HAP-1 (cell line): ENCODE measurements around the gene PSMG1.
"Not testable (repeated sequence)": the region's sequence is repeated elsewhere in the genome, so short reads cannot be mapped to it uniquely, and the experiment has no call there.

Experiments
- DNase-seq, 2 experiments: peaks; one replicate each; pipeline ENCODE4 v3.0.0-alpha.2; 2016 to 2020; ENCODE audit warnings: low spot score in 2 of 2
- H3K27me3 ChIP-seq: fragments of 250-450 bp; sonication (Bioruptor Pico); 2 replicates; pipeline ENCODE4 v1.5.1; 2020; ENCODE audit warnings: low read depth, mild to moderate bottlenecking, moderate library complexity
- H3K36me3 ChIP-seq: fragments of 250-450 bp; sonication (Bioruptor Pico); replicated peaks from 2 replicates; pipeline ENCODE4 v1.5.1; 2020; ENCODE audit warnings: mild to moderate bottlenecking
- H3K4me1 ChIP-seq: fragments of 250-450 bp; sonication (Bioruptor Pico); 2 replicates; pipeline ENCODE4 v1.5.1; 2020; ENCODE audit warnings: mild to moderate bottlenecking
- H3K4me3 ChIP-seq: fragments of 250-450 bp; sonication (Bioruptor Pico); 2 replicates; pipeline ENCODE4 v1.5.1; 2020; ENCODE audit warnings: mild to moderate bottlenecking, moderate library complexity
- H3K9me3 ChIP-seq: fragments of 250-450 bp; sonication (Bioruptor Pico); 2 replicates; pipeline ENCODE4 v1.5.1; 2020; ENCODE audit warnings: mild to moderate bottlenecking, moderate library complexity
- in situ Hi-C: fragments of 300-500 bp; cut with MboI; formaldehyde crosslinking; loops from 3 replicates; pipeline ENCODE4 v1.14.3; 2020; ENCODE audit warnings: low sequenced_read_pairs, inconsistent platforms, mixed read lengths

The PSMG1 gene

DNA sequence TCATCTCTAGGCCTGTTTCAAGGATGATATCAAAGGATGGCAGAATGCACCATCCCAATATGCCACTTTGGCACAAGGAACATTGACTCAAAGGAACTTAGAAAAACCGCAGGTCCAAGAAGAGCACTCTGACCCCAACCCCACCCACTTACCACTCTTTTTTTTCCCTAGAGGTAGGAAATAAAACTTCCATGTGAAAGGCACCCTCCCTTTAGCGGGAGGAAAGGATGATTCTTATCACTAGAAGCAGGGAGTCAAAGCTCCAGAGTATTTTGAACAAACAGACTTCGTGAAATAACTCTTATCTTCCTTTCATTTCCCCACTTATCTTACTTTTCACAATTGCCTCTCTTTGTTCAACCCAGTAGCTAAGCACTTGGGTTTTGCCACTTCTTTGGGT, 22.2 kb downstream of the PSMG1 start:
- in situ Hi-C loops: no loop called here
- no peaks in the 10 kb centered on the region; the same call in 1 of the 2 replicates for H3K4me1 ChIP-seq
- no peaks in the 10 kb centered on the region for H3K9me3 ChIP-seq
- H3K4me3 ChIP-seq: no peak overlapping the region
- H3K27me3 ChIP-seq: no peaks in the 10 kb centered on the region
- no peaks in the 10 kb centered on the region for H3K36me3 ChIP-seq
- no peak for DNase-seq

DNA sequence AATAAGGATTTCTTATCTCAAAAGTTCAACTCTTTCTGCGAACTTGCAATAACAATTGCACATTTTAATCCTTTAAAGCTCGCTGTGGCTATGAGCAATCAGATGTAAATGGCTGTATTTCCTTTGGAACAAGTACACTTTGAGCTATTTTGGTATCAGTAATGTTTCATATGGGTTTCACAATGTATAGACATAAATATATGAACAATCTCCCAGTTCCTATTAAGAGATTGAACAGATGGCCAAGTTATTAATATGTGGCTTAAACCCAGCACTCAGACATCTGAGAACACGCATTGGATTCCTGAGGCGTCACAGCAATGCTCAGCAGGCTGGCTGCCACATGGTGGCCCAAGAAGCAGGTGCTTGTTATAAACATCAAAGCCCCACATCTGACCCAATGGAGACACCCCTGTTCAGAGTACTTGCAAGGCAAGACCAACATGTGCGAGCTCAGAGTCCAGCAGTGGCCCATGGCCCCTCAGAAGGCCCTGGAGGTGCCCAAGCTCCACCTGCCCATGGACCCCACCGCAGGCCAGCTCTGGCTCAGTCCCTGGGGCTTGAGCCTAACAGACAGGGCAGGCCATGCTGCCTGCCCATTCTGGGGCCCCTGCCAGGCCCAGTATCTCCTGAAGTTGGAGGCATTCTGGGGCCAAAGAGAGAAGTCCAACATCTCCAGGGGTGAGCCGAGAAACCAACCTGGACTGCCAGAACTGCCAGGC, 23.7 kb downstream of the PSMG1 start:
- Histone ChIP-seq H3K4me3 (no peak overlapping the region), H3K27me3 (no peaks in the 10 kb centered on the region), H3K36me3 (no peaks in the 10 kb centered on the region), H3K4me1 (no peaks in the 10 kb centered on the region; the same call in 1 of the 2 replicates), H3K9me3 (no peaks in the 10 kb centered on the region)
- in situ Hi-C loops: no loop called here
- DNase-seq: no peak

DNA sequence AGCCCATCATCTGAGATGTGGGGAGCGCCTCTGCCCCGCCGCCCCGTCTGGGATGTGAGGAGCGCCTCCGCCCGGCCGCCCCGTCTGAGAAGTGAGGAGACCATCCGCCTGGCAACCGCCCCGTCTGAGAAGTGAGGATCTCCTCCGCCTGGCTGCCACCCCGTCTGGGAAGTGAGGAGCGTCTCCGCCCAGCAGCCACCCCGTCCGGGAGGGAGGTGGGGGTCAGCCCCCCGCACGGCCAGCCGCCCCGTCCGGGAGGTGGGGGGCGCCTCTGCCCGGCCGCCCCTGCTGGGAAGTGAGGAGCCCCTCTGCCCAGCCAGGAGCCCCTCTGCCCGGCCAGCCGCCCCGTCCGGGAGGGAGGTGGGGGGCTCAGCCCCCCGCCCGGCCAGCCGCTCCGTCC, 26.0 kb downstream of the PSMG1 start:
- H3K36me3 ChIP-seq, H3K27me3 ChIP-seq, in situ Hi-C loops, DNase-seq, H3K9me3 ChIP-seq, H3K4me3 ChIP-seq, H3K4me1 ChIP-seq: not testable (repeated sequence)

DNA sequence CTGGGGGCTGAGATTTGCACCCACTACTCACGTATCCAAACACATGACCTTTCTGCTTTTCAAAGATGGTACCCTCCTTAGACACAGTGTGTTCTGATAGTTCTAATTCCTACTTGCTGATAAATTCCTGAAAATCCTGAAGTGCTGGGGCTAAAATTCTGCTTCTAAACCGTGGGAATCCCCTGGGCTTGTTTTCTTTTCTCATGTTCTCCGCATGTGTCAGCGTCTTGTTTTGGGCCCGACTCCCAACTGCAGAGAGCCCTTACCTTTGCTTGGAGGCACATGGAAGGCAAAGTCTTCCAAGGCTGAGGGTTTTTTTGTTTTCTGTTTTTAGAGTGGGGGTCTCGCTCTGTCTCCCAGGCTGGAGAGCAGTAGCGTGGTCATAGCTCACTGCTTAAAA, 27.2 kb downstream of the PSMG1 start:
- no peak for DNase-seq
- Histone ChIP-seq H3K4me1 (no peaks in the 10 kb centered on the region), H3K4me3 (no peak overlapping the region), H3K9me3 (no peaks in the 10 kb centered on the region), H3K27me3 (no peaks in the 10 kb centered on the region), H3K36me3 (no peaks in the 10 kb centered on the region)
- in situ Hi-C loops: no loop called here

DNA sequence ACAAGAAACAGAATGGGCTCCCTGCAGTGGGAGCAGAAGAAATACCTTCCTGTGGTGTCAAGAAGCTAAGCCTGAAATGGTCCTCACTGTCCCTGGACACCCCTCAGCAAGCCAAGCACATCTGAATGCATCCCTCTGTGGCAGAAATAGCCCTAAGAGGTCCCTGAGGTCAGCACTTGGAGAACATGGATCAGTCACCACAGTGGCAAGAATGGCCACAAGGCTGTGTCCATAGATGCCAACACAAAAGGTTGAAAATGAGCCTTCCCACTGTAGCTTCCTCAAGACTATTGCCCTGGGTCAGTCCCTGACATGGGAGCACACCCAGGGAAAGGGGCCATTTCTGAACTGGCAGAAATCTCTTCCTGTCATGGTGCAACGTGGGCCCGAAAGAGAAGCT, 27.7 kb downstream of the PSMG1 start:
- no peaks in the 10 kb centered on the region for H3K27me3 ChIP-seq
- DNase-seq: no peak
- H3K4me1 ChIP-seq: no peaks in the 10 kb centered on the region
- H3K4me3 ChIP-seq: no peak overlapping the region
- no peaks in the 10 kb centered on the region for H3K9me3 ChIP-seq
- in situ Hi-C loops: no loop called here
- no peaks in the 10 kb centered on the region for H3K36me3 ChIP-seq

DNA sequence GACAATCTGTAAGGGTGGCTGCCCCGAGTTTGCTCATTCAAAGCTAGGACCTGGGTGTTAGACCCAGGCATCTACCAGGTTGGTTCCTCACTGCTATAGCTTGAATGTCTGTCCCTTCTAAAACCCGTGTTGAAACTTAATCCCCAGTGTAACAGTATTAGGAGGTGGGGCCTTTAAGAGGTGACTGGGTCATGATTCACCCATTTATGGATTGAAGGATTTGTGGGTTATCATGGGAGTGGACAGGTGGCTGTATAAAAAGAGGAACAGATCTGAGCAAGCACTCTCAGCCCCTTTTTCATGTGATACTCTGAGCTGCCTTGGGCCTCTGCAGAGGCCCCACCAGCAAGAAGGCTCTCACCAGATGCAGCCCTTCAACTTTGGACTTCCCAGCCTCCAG, 29.4 kb downstream of the PSMG1 start:
- Histone ChIP-seq H3K27me3 (no peaks in the 10 kb centered on the region), H3K9me3 (no peaks in the 10 kb centered on the region), H3K4me3 (no peak overlapping the region), H3K36me3 (no peaks in the 10 kb centered on the region), H3K4me1 (no peaks in the 10 kb centered on the region)
- in situ Hi-C loops: no loop called here
- no peak for DNase-seq

DNA sequence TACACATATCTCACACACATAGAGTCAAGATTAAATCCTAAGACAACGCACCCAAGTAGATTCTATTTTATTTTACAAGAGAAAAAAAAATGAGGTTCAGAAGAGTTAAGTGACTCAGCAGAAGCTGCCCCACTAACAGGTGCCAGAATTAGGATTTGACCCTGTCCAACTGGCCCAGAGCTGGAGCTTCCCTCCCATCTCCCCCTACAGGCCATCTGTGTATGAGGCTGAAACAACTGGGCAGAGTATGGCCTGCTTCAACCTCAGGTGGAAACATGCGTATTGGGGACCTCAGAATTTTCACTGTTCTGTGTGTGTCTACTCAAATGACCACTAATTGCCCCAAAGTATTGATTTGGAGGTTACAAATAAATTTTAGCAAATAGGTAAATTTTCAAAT, 29.9 kb downstream of the PSMG1 start:
- Histone ChIP-seq H3K9me3 (no peaks in the 10 kb centered on the region), H3K4me1 (no peaks in the 10 kb centered on the region), H3K4me3 (no peak overlapping the region), H3K27me3 (no peaks in the 10 kb centered on the region), H3K36me3 (no peaks in the 10 kb centered on the region)
- in situ Hi-C loops: no loop called here
- DNase-seq: peak in 1 of 2 experiments; percentile 20

DNA sequence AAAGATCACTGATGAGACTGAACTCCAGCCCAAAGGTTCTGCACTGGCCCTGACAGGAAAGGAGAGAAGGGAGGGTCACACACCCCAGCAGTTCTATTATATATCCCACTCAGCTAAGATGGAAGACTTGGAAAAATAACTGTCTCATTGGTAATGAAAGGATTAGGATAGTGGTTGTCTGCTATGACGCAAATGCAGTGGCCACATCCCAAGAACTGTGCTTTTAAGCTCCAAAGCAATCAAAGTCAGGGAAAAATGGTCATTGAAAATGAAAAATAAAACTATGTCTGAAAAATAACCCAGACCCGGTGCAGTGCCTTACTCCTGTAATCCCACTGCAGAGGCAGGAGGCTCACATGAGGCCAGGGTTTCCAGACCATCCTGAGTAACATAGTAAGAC, 31.0 kb downstream of the PSMG1 start:
- no peaks in the 10 kb centered on the region for H3K9me3 ChIP-seq
- no peaks in the 10 kb centered on the region for H3K27me3 ChIP-seq
- no peaks in the 10 kb centered on the region for H3K36me3 ChIP-seq
- no peaks in the 10 kb centered on the region for H3K4me1 ChIP-seq
- in situ Hi-C loops: no loop called here
- no peak for DNase-seq
- no peak overlapping the region for H3K4me3 ChIP-seq

DNA sequence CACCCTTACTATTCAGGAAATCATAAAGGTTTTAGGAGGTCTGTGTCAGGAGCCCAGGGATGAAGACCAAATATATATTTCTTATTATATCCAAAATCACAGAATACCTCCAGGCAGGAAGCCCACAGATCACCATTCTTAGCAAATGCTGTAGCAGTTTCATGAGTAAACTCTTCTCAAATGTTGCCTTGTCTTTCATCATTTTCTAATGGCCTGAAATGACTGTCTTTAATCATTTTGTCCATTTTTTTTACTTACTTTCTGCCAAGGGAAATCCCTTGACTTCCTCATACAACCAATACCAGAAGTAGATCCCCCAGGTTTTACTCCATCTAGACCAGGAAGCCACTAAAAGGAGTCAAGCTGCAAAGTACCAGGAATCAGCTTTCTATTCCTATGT, 32.4 kb downstream of the PSMG1 start:
- DNase-seq: no peak
- Histone ChIP-seq H3K27me3 (no peaks in the 10 kb centered on the region; the same call in 1 of the 2 replicates), H3K4me1 (no peaks in the 10 kb centered on the region), H3K9me3 (no peaks in the 10 kb centered on the region), H3K4me3 (no peak overlapping the region), H3K36me3 (no peaks in the 10 kb centered on the region)
- in situ Hi-C loops: no loop called here

DNA sequence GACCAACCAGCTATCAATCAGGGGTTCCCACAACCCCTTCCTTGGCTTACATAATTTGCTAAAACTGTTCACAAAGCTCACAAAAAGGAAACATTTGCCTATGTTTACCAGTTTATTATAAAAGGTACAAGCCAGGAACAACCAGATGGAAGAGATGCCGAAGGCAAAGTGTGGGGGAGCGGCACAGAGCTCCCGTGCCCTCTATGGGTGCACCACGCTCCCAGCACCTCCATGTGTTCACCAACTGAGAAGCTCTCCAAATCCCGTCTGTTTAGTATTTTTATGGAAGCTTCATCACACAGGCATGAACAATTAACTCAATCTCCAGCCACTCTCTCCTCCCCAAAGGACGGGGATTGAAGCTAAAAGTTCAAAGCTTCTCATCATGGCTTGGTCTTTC, 32.9 kb downstream of the PSMG1 start:
- no peaks in the 10 kb centered on the region; the same call in 1 of the 2 replicates for H3K27me3 ChIP-seq

DNA sequence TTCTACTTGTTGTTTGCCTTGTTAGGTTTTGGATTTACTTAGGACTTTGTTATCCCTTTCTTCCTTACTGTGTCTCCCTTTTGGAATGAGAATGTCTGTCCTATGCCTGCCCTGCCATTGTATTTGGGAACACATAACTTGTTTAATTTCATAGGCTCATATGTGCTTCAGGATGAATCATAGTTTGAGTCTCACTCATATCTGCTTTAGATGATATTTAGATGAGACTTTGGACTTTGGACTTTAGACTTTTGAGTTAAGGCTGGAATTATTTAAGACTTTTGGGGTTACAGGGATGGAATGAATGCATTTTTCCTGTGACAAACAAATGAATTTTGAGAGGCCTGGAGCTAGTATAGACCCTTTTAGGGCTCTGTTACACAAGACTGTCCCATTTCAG, 33.4 kb downstream of the PSMG1 start:
- no peaks in the 10 kb centered on the region for H3K9me3 ChIP-seq

More for the DNA sequence above, 32.9 kb downstream of the PSMG1 start:
- Histone ChIP-seq H3K9me3 (no peaks in the 10 kb centered on the region), H3K4me1 (no peaks in the 10 kb centered on the region), H3K4me3 (no peak overlapping the region), H3K36me3 (no peaks in the 10 kb centered on the region)
- no peak for DNase-seq
- in situ Hi-C loops: no loop called here

DNA sequence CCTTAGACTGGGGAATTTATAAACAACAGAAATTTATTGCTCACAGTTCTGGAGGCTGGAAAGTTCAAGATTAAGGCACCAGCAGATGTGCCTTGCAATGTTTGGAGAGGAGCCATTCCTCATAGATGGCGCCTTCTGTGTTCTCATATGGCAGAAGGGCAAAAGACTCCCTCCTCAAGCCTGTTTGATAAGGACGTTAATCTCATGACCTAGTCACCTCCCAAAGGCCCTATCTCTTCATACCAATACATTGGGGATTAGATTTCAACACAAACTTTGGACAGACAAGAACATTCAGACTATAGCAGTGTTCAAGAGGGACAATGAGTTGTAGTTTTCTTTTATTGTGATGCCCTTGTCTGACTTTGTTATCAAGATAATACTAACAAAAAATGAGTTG, 34.3 kb downstream of the PSMG1 start:
- Histone ChIP-seq H3K4me3 (no peak overlapping the region), H3K9me3 (no peaks in the 10 kb centered on the region), H3K27me3 (no peaks in the 10 kb centered on the region; the same call in 1 of the 2 replicates), H3K4me1 (no peaks in the 10 kb centered on the region), H3K36me3 (no peaks in the 10 kb centered on the region)
- DNase-seq: no peak
- in situ Hi-C loops: loop anchor here (10.0 to 25.0 kb wide), 3 partner anchors 414 to 1437 kb away; no protein-coding TSS in a partner anchor

More for the DNA sequence above, 33.4 kb downstream of the PSMG1 start:
- no peaks in the 10 kb centered on the region for H3K4me1 ChIP-seq
- H3K36me3 ChIP-seq: no peaks in the 10 kb centered on the region
- DNase-seq: no peak
- no peak overlapping the region for H3K4me3 ChIP-seq
- H3K27me3 ChIP-seq: no peaks in the 10 kb centered on the region; the same call in 1 of the 2 replicates
- in situ Hi-C loops: loop anchor here (10.0 to 25.0 kb wide), 3 partner anchors 415 to 1438 kb away; no protein-coding TSS in a partner anchor

DNA sequence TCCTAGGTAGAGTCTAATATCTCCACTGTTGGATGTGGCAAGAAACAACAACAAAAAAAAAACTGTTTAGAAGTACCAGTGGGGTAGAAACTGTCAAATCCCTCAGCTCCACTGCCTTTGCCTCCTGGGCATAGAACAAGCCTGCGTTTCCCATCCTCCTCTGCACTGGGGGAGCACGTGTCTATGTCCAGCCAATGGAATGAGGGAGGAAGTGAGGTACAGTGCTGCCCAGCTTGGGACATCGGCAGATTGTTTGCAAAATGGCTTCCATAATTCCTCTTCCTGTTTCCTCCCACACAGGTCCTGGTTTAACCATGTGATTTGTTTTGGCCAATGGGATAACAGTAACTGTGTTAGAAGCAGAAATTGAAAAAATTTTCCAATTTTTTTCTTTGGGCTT, 39.1 kb downstream of the PSMG1 start:
- H3K4me1 ChIP-seq: no peaks in the 10 kb centered on the region
- DNase-seq: no peak
- no peaks in the 10 kb centered on the region for H3K9me3 ChIP-seq
- H3K4me3 ChIP-seq: no peak overlapping the region
- H3K36me3 ChIP-seq: no peaks in the 10 kb centered on the region
- H3K27me3 ChIP-seq: no peaks in the 10 kb centered on the region; the same call in 1 of the 2 replicates
- in situ Hi-C loops: loop anchor here (10.0 to 25.0 kb wide), 3 partner anchors 409 to 1432 kb away; no protein-coding TSS in a partner anchor

DNA sequence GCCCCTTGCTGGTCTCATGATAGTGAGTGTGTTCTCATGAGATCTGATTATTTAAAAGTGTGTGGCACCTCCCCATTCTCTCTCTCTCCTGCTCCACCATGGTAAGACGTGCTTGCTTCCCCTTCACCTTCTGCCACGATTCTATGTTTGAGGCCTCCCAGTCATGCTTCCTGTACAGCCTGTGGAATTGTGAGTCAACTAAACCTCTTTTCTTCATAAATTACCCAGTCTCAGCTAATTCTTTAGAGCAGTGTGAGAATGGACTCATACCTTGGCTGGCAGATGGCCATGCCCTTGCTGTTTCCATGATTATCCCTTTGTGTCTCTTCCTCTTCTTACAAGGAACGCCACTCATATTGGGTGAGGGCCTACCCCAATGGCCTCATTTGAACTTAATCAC, 40.3 kb downstream of the PSMG1 start:
- DNase-seq: no peak
- Histone ChIP-seq H3K27me3 (no peaks in the 10 kb centered on the region; the same call in 1 of the 2 replicates), H3K4me3 (no peak overlapping the region), H3K4me1 (no peaks in the 10 kb centered on the region), H3K9me3 (no peaks in the 10 kb centered on the region), H3K36me3 (no peaks in the 10 kb centered on the region)
- in situ Hi-C loops: loop anchor here (10.0 to 25.0 kb wide), 3 partner anchors 408 to 1431 kb away; no protein-coding TSS in a partner anchor
